Caco-2 (cell line): ENCODE data around the gene FBH1. TPM values are rescaled to one million over a fixed set of nuclear protein-coding genes. Genes with fewer than 3 reads are reported as not detected.
"Not testable (repeated sequence)": the region's sequence is repeated elsewhere in the genome, so short reads cannot be mapped to it uniquely, and the experiment has no call there.

Experiments used
- BruUV-seq: library from RNA; stranded (reverse); fragments of 400-500 nt; replicated peaks from 2 replicates; lab custom pipeline; 2021; lab: Mats Ljungman, UMichigan
- CTCF ChIA-PET: fragments of 300-600 bp; sonication (Branson Sonifier 250); formaldehyde crosslinking; loops from one replicate; lab custom pipeline; 2022; ENCODE audit warnings: antibody characterized with exemption; lab: Charles Lee
- POLR2A ChIA-PET: fragments of 300-600 bp; sonication (Branson Sonifier 250); formaldehyde crosslinking; loops from one replicate; lab custom pipeline; 2022; ENCODE audit warnings: antibody characterized with exemption; lab: Charles Lee
- DNase-seq, 2 experiments: peaks; one replicate each; pipeline versions ENCODE4 v3.0.0 to v3.0.0-alpha.2; 2020 to 2022
- H3K27me3 ChIP-seq: replicated peaks from 2 replicates; pipeline ENCODE4 v1.6.0; 2011; ENCODE audit warnings: low read length; ENCODE audit not compliant: control insufficient read depth, insufficient read depth
- H3K36me3 ChIP-seq: 2 replicates; pipeline ENCODE4 v1.5.1; 2011; ENCODE audit warnings: low read length; ENCODE audit not compliant: control insufficient read depth, insufficient read depth
- H3K4me1 ChIP-seq: fragments of 250-450 bp; sonication (Bioruptor Pico); 2 replicates; pipeline ENCODE4 v1.5.1; 2020; ENCODE audit warnings: mild to moderate bottlenecking
- H3K4me3 ChIP-seq: 2 replicates; pipeline ENCODE4 v1.5.1; 2011; ENCODE audit warnings: low read depth, mild to moderate bottlenecking, control low read depth, low read length
- H3K9me3 ChIP-seq: fragments of 250-450 bp; sonication (Bioruptor Pico); 2 replicates; pipeline ENCODE4 v1.5.1; 2020; ENCODE audit warnings: mild to moderate bottlenecking, moderate library complexity
- H3K27ac Mint-ChIP-seq: one replicate; pipeline ENCODE4 v1.8.0; 2022; ENCODE audit warnings: mixed read lengths; ENCODE audit not compliant: unreplicated experiment
- H3K27me3 Mint-ChIP-seq: one replicate; pipeline ENCODE4 v1.8.0; 2022; ENCODE audit warnings: mixed read lengths; ENCODE audit not compliant: insufficient read depth, unreplicated experiment
- H3K36me3 Mint-ChIP-seq: one replicate; pipeline ENCODE4 v1.8.0; 2022; ENCODE audit warnings: mild to moderate bottlenecking, mixed read lengths; ENCODE audit not compliant: insufficient read depth, unreplicated experiment
- H3K4me1 Mint-ChIP-seq: one replicate; pipeline ENCODE4 v1.8.0; 2022; ENCODE audit warnings: low read depth, mixed read lengths; ENCODE audit not compliant: unreplicated experiment
- H3K4me3 Mint-ChIP-seq: one replicate; pipeline ENCODE4 v1.8.0; 2022; ENCODE audit warnings: mild to moderate bottlenecking, moderate library complexity, mixed read lengths; ENCODE audit not compliant: unreplicated experiment
- H3K9me3 Mint-ChIP-seq: one replicate; pipeline ENCODE4 v1.8.0; 2022; ENCODE audit warnings: mixed read lengths; ENCODE audit not compliant: unreplicated experiment
- intact Hi-C: fragments of 100-400 bp; cut with micrococcal nuclease; formaldehyde crosslinking; loops from one replicate; pipeline ENCODE4 v1.10.0; 2022; ENCODE audit not compliant: unreplicated experiment
- total RNA-seq: library from RNA; stranded (reverse); gene quantifications from 2 replicates; pipeline ENCODE4 v1.2.3, GENCODE V29; 2022
- TF ChIP-seq, protein P1 (sequence below), 2 experiments: fragments of 200-600 bp in 1 of 2; IDR thresholded peaks; 1 replicate in 1 of 2; 2 replicates in 1 of 2; pipeline versions ENCODE4 v1.5.1 to v1.8.0; 2011 to 2022; ENCODE audit warnings: antibody characterized with exemption in 1 of 2, control low read depth in 1 of 2, inconsistent platforms in 1 of 2, low read depth in 1 of 2, low read length in 1 of 2, mild to moderate bottlenecking in 1 of 2, moderate library complexity in 1 of 2; ENCODE audit not compliant: insufficient read depth in 1 of 2, severe bottlenecking in 1 of 2, unreplicated experiment in 1 of 2

The FBH1 gene
- total RNA-seq, 1 experiment from 2014 or later: 83.3 TPM

DNA sequence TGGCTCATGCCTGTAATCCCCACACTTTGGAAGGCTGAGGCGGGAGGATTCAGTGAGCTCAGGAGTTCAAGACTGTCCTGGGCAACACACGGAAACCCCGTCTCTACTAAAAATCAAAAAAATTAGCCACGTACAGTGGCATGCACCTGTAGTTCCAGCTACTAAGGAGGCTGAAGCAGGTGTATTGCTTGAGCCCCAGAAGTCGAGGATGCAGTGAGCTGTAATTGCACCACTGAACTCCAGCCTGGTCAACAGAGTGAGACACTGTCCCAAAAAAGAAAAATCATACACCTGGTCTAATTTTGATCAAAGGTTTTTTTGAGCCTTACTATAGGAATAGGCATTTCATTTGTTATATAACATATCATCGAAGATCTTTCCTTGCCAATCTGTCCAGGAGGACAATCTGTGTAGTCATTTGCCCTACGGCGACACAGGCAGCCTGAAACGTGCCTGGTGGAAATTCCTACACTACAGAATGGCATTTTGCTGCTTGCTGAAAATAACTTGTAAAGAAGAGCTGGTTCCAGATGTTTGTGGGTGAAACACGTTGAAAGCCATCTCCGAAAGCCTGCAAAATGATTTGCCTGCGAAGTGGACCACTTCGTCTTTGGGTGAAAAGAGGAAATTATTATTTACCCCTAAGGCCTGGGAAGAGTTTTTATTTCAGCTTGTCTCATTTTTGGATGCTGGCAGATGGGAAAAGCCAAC is 45.5 kb upstream of the FBH1 start:
- no peaks in the 10 kb centered on the region for H3K36me3 Mint-ChIP-seq
- no TSS peak for BruUV-seq
- Histone ChIP-seq H3K36me3 (no peaks in the 10 kb centered on the region), H3K4me3 (no peak overlapping the region), H3K9me3 (no peaks in the 10 kb centered on the region), H3K4me1 (no peaks in the 10 kb centered on the region), H3K27me3 (no peaks in the 10 kb centered on the region)
- ChIA-PET CTCF (interaction anchor here (1.6 kb wide), 1 partner anchor 45 kb away, joined by 4 read pairs; the partner anchor contains the start of genes ANKRD16 and FBH1), POLR2A (interaction anchor here (0.6 kb wide), 1 partner anchor 114 kb away, joined by 3 read pairs; no protein-coding TSS in a partner anchor)
- H3K27me3 Mint-ChIP-seq: no peaks in the 10 kb centered on the region
- no peaks in the 10 kb centered on the region for H3K9me3 Mint-ChIP-seq
- H3K4me3 Mint-ChIP-seq: no peak overlapping the region
- TF ChIP-seq, protein P1, sequence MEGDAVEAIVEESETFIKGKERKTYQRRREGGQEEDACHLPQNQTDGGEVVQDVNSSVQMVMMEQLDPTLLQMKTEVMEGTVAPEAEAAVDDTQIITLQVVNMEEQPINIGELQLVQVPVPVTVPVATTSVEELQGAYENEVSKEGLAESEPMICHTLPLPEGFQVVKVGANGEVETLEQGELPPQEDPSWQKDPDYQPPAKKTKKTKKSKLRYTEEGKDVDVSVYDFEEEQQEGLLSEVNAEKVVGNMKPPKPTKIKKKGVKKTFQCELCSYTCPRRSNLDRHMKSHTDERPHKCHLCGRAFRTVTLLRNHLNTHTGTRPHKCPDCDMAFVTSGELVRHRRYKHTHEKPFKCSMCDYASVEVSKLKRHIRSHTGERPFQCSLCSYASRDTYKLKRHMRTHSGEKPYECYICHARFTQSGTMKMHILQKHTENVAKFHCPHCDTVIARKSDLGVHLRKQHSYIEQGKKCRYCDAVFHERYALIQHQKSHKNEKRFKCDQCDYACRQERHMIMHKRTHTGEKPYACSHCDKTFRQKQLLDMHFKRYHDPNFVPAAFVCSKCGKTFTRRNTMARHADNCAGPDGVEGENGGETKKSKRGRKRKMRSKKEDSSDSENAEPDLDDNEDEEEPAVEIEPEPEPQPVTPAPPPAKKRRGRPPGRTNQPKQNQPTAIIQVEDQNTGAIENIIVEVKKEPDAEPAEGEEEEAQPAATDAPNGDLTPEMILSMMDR (IDR thresholded peaks at IDR 0.05; ENCODE audit: insufficient read depth in 1 of 2, low read depth in 1 of 2, low read length in 1 of 2, severe bottlenecking in 1 of 2, unreplicated experiment in 1 of 2): no peak
- H3K4me1 Mint-ChIP-seq: peaks cover 9% of the 10 kb centered on the region
- H3K27ac Mint-ChIP-seq: no peak overlapping the region
- DNase-seq: no peak
- intact Hi-C loops: no loop called here

DNA sequence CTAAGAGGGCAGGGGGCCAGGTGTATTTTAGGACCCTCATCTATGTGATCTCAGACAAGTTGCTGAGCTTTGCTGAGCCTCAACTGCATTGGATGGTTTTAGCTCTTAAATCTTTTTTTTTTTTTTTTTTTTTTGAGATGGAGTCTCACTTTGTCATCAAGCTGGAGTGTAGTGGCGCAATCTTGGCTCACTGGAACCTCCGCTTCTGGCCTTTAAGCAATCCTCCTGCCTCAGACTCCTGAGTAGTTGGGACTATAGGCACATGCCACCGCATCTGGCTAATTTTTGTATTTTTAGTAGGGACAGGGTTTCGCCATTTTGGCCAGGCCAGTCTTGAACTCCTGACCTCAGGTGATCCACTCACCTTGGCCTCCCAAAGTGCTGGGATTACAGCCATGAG is 43.4 kb upstream of the FBH1 start:
- H3K4me1 ChIP-seq, DNase-seq, H3K9me3 ChIP-seq, H3K4me1 Mint-ChIP-seq, BruUV-seq, H3K27me3 Mint-ChIP-seq, H3K9me3 Mint-ChIP-seq, H3K36me3 ChIP-seq, CTCF ChIA-PET, H3K27ac Mint-ChIP-seq, H3K4me3 Mint-ChIP-seq, intact Hi-C loops, H3K36me3 Mint-ChIP-seq, H3K4me3 ChIP-seq, H3K27me3 ChIP-seq: not testable (repeated sequence)
- POLR2A ChIA-PET: interaction anchor here (0.6 kb wide), 1 partner anchor 23 kb away, joined by 3 read pairs; no protein-coding TSS in a partner anchor

DNA sequence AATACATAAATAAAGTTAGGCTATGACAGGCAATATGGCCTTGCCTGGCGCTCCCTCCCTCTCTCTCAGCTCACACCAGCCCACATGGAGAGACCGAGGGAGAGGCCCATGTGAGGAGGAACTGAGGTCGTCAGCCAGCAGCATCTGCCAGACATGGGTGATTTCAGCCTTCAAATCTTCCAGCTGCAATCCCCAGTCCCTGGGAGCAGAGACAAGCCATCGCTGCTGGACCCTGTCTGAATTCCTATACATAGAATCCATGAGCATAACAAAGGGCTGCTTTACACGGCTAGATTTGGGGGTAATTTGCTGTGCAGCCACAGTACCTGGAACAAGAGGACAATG is 35.9 kb upstream of the FBH1 start:
- H3K4me3 ChIP-seq: no peak overlapping the region
- intact Hi-C loops: no loop called here
- H3K9me3 Mint-ChIP-seq: no peaks in the 10 kb centered on the region
- H3K4me1 ChIP-seq: no peaks in the 10 kb centered on the region
- TF ChIP-seq, protein P1 (IDR thresholded peaks at IDR 0.05; ENCODE audit: insufficient read depth in 1 of 2, low read depth in 1 of 2, low read length in 1 of 2, severe bottlenecking in 1 of 2, unreplicated experiment in 1 of 2): no peak
- H3K36me3 ChIP-seq: no peaks in the 10 kb centered on the region
- H3K4me3 Mint-ChIP-seq: no peak overlapping the region
- CTCF ChIA-PET: no interaction called here
- no peaks in the 10 kb centered on the region for H3K27me3 ChIP-seq
- H3K27me3 Mint-ChIP-seq: no peaks in the 10 kb centered on the region
- no peak overlapping the region for H3K27ac Mint-ChIP-seq
- H3K4me1 Mint-ChIP-seq: no peaks in the 10 kb centered on the region
- no peak for DNase-seq
- POLR2A ChIA-PET: no interaction called here
- no peaks in the 10 kb centered on the region for H3K9me3 ChIP-seq
- BruUV-seq: no TSS peak
- no peaks in the 10 kb centered on the region for H3K36me3 Mint-ChIP-seq
